Bronchial epithelial cell (primary cell): ENCODE data around the gene SLC9A9. TPM values are rescaled to one million over a fixed set of nuclear protein-coding genes. Genes with fewer than 3 reads are reported as not detected.

ENCODE experiments used
- DNase-seq: peaks from one replicate; pipeline ENCODE4 v3.0.0-alpha.2; 2010; ENCODE audit warnings: low read depth
- FAIRE-seq: peaks from 2 replicates; lab custom pipeline; 2011; peaks lifted over from hg19 to GRCh38; lab: Jason Lieb, UNC
- H3K27me3 ChIP-seq: 2 replicates; pipeline ENCODE4 v1.5.1; 2011; ENCODE audit warnings: low read length; ENCODE audit not compliant: control insufficient read depth, insufficient read depth
- H3K36me3 ChIP-seq: 2 replicates; pipeline ENCODE4 v1.5.1; 2011; ENCODE audit warnings: low read length; ENCODE audit not compliant: control insufficient read depth, insufficient read depth
- H3K4me3 ChIP-seq: 2 replicates; pipeline ENCODE4 v1.5.1; 2011; ENCODE audit warnings: mild to moderate bottlenecking, low read depth, low read length, control low read depth
- CTCF ChIP-seq: IDR thresholded peaks from 2 replicates; pipeline ENCODE4 v1.5.1; 2011; ENCODE audit warnings: mild to moderate bottlenecking, moderate library complexity, low read length, control low read depth, inconsistent platforms; ENCODE audit not compliant: insufficient read depth, severe bottlenecking
- total RNA-seq: library from RNA; depleted of rRNA; stranded (reverse); fragments of >200 nt; gene quantifications from 2 replicates; pipeline ENCODE4 v1.2.1, GENCODE V29; 2014

SLC9A9 gene
- total RNA-seq, 1 donor from 2014 or later: 1.3 TPM

GRCh38 chr3:143266927-143267326 lies 581.3 kb downstream of the SLC9A9 start:
- H3K27me3 ChIP-seq: no peaks in the 10 kb centered on the region
- DNase-seq (no peak), FAIRE-seq (no peak)
- no peak for TF ChIP-seq CTCF
- H3K4me3 ChIP-seq: no peak overlapping the region
- no peaks in the 10 kb centered on the region for H3K36me3 ChIP-seq

- H3K36me3 ChIP-seq: no peaks in the 10 kb centered on the region
- no peaks in the 10 kb centered on the region for H3K27me3 ChIP-seq
- FAIRE-seq: no peak
- DNase-seq: no peak
- no peak for TF ChIP-seq CTCF
- no peak overlapping the region for H3K4me3 ChIP-seq
Observed at GRCh38 chr3:143266511-143266910, 581.8 kb downstream of the SLC9A9 start.

GRCh38 chr3:143265501-143266070 lies 582.7 kb downstream of the SLC9A9 start:
- no peak for TF ChIP-seq CTCF
- FAIRE-seq (no peak), DNase-seq (no peak)
- no peaks in the 10 kb centered on the region for H3K36me3 ChIP-seq
- no peak overlapping the region for H3K4me3 ChIP-seq
- no peaks in the 10 kb centered on the region for H3K27me3 ChIP-seq

GRCh38 chr3:143263852-143264513 lies 584.3 kb downstream of the SLC9A9 start:
- FAIRE-seq (no peak), DNase-seq (peak; percentile 47)
- no peaks in the 10 kb centered on the region for H3K27me3 ChIP-seq
- no peak overlapping the region for H3K4me3 ChIP-seq
- no peaks in the 10 kb centered on the region for H3K36me3 ChIP-seq
- TF ChIP-seq CTCF: no peak

GRCh38 chr3:143261848-143262247 lies 586.4 kb downstream of the SLC9A9 start:
- no peaks in the 10 kb centered on the region for H3K27me3 ChIP-seq
- no peak for DNase-seq
- H3K36me3 ChIP-seq: no peaks in the 10 kb centered on the region
- FAIRE-seq: no peak
- TF ChIP-seq CTCF: no peak
- no peak overlapping the region for H3K4me3 ChIP-seq
